H1 (cell line): ENCODE data around the gene PTBP1. TPM values are rescaled to one million over a fixed set of nuclear protein-coding genes. Genes with fewer than 3 reads are reported as not detected.
A peak's percentile ranks its signal among the peaks of the same experiment; 100 is the strongest.

Experiments used
- CTCF ChIA-PET: fragments of 300-600 bp; sonication (Branson Sonifier 250); formaldehyde crosslinking; loops from one replicate; lab custom pipeline; 2021; ENCODE audit not compliant: partially characterized antibody; lab: Charles Lee
- POLR2A ChIA-PET: fragments of 300-600 bp; sonication (Branson Sonifier 250); formaldehyde crosslinking; loops from one replicate; lab custom pipeline; 2021; ENCODE audit warnings: inconsistent platforms; ENCODE audit not compliant: partially characterized antibody; lab: Charles Lee
- DNase-seq, 2 experiments: peaks; one replicate each; pipeline versions ENCODE4 v3.0.0 to v3.0.0-alpha.2; 2010 to 2022; ENCODE audit warnings: low spot score in 2 of 2, low read depth in 1 of 2, mixed read lengths in 1 of 2
- FAIRE-seq: peaks from 2 replicates; lab custom pipeline; 2011; peaks lifted over from hg19 to GRCh38; lab: Jason Lieb, UNC
- H2AFZ ChIP-seq: 2 replicates; pipeline ENCODE4 v1.8.1; 2012; ENCODE audit warnings: low read length, inconsistent platforms
- H2AK5ac ChIP-seq: 2 replicates; pipeline ENCODE4 v1.6.1; 2013; ENCODE audit warnings: low read depth, low read length
- H2BK120ac ChIP-seq: replicated peaks from 2 replicates; pipeline ENCODE3; 2013; ENCODE audit warnings: low read depth, low read length, inconsistent platforms
- H2BK12ac ChIP-seq: 2 replicates; pipeline ENCODE4 v1.6.1; 2013; ENCODE audit warnings: low read depth, low read length
- H2BK15ac ChIP-seq: 2 replicates; pipeline ENCODE4 v1.6.1; 2013; ENCODE audit warnings: low read length
- H2BK20ac ChIP-seq: 2 replicates; pipeline ENCODE4 v1.6.1; 2013; ENCODE audit warnings: low read length
- H2BK5ac ChIP-seq: 2 replicates; pipeline ENCODE4 v1.6.1; 2013; ENCODE audit warnings: low read depth, low read length
- H3K14ac ChIP-seq: 2 replicates; pipeline ENCODE4 v1.6.1; 2013; ENCODE audit warnings: inconsistent platforms; ENCODE audit not compliant: insufficient read length
- H3K18ac ChIP-seq: 2 replicates; pipeline ENCODE4 v1.6.1; 2013; ENCODE audit warnings: low read length; ENCODE audit errors: extremely low read depth
- H3K23ac ChIP-seq: 2 replicates; pipeline ENCODE4 v1.6.1; 2013; ENCODE audit warnings: inconsistent platforms; ENCODE audit not compliant: insufficient read length
- H3K23me2 ChIP-seq: 2 replicates; pipeline ENCODE4 v1.6.1; 2013; ENCODE audit warnings: low read depth, low read length
- H3K27ac ChIP-seq: 2 replicates; pipeline ENCODE4 v1.6.1; 2011; ENCODE audit warnings: low read depth, low read length, inconsistent platforms
- H3K27me3 ChIP-seq, 4 experiments: replicated peaks in 1 of 4; 1 replicate in 1 of 4; 2 replicates in 3 of 4; pipeline versions ENCODE4 v1.6.1 to v1.8.1; 2011 to 2013; ENCODE audit warnings: low read length in 3 of 4, mild to moderate bottlenecking in 3 of 4, inconsistent platforms in 2 of 4, mixed read lengths in 2 of 4, moderate library complexity in 1 of 4; ENCODE audit not compliant: control insufficient read depth in 3 of 4, insufficient read depth in 3 of 4; ENCODE audit errors: extremely low read depth in 1 of 4
- H3K36me3 ChIP-seq, 4 experiments: 2 replicates each; pipeline versions ENCODE4 v1.6.1 to v1.8.1; 2011 to 2013; ENCODE audit warnings: mild to moderate bottlenecking in 4 of 4, low read length in 3 of 4, moderate library complexity in 2 of 4, control low read depth in 1 of 4, inconsistent platforms in 1 of 4; ENCODE audit not compliant: insufficient read depth in 4 of 4, control insufficient read depth in 2 of 4
- H3K4ac ChIP-seq: replicated peaks from 2 replicates; pipeline ENCODE3; 2013; ENCODE audit warnings: low read length, low read depth, mixed read lengths, inconsistent platforms; ENCODE audit not compliant: insufficient read length
- H3K4me1 ChIP-seq, 4 experiments: replicated peaks in 1 of 4; 1 replicate in 1 of 4; 2 replicates in 3 of 4; pipeline versions ENCODE4 v1.6.1 to v1.8.1; 2011 to 2013; ENCODE audit warnings: low read length in 3 of 4, inconsistent platforms in 2 of 4, mixed read lengths in 1 of 4; ENCODE audit not compliant: insufficient read depth in 4 of 4, control insufficient read depth in 3 of 4
- H3K4me2 ChIP-seq, 2 experiments: 2 replicates each; pipeline versions ENCODE4 v1.6.1 to v1.8.1; 2011 to 2013; ENCODE audit warnings: low read depth in 2 of 2, low read length in 2 of 2, control low read depth in 1 of 2, inconsistent platforms in 1 of 2, mild to moderate bottlenecking in 1 of 2; ENCODE audit not compliant: insufficient read depth in 1 of 2
- H3K4me3 ChIP-seq, 4 experiments: fragments of 200-600, 300-600 bp in 1 of 4; sonication (generic), shearing (Covaris generic), sonication (Bioruptor Twin) in 1 of 4; 2 replicates each; pipeline versions ENCODE4 v1.5.1 to v1.8.1; 2011 to 2016; ENCODE audit warnings: low read length in 4 of 4, low read depth in 3 of 4, control low read depth in 2 of 4, inconsistent platforms in 2 of 4, mild to moderate bottlenecking in 2 of 4, mixed read lengths in 1 of 4, moderate library complexity in 1 of 4; ENCODE audit not compliant: insufficient read depth in 2 of 4; ENCODE audit errors: extremely low read depth in 1 of 4
- H3K56ac ChIP-seq: replicated peaks from 2 replicates; pipeline ENCODE3; 2013; ENCODE audit warnings: low read depth, mild to moderate bottlenecking, mixed read lengths, low read length, inconsistent platforms; ENCODE audit not compliant: insufficient read length
- H3K79me1 ChIP-seq: 2 replicates; pipeline ENCODE4 v1.6.1; 2013; ENCODE audit warnings: low read depth, low read length, control low read depth
- H3K79me2 ChIP-seq, 2 experiments: 2 replicates each; pipeline versions ENCODE4 v1.6.1 to v1.8.1; 2012 to 2013; ENCODE audit warnings: low read length in 2 of 2, mild to moderate bottlenecking in 2 of 2, inconsistent platforms in 1 of 2; ENCODE audit not compliant: insufficient read depth in 2 of 2, control insufficient read depth in 1 of 2
- H3K9ac ChIP-seq, 4 experiments: replicated peaks in 1 of 4; 1 replicate in 1 of 4; 2 replicates in 3 of 4; pipeline versions ENCODE4 v1.6.1 to v1.8.1; 2011 to 2013; ENCODE audit warnings: low read depth in 3 of 4, low read length in 3 of 4, control low read depth in 2 of 4, mild to moderate bottlenecking in 2 of 4, moderate library complexity in 2 of 4, inconsistent platforms in 1 of 4; ENCODE audit errors: extremely low read depth in 1 of 4
- H3K9me3 ChIP-seq, 2 experiments: 2 replicates each; pipeline versions ENCODE4 v1.6.1 to v1.8.1; 2012 to 2013; ENCODE audit warnings: mild to moderate bottlenecking in 2 of 2, moderate library complexity in 2 of 2, control low read depth in 1 of 2, inconsistent platforms in 1 of 2, low read depth in 1 of 2, low read length in 1 of 2, mixed read lengths in 1 of 2; ENCODE audit not compliant: insufficient read depth in 2 of 2
- H4K20me1 ChIP-seq, 2 experiments: replicated peaks in 1 of 2; 2 replicates each; pipeline versions ENCODE3 to v1.8.1; 2011 to 2013; ENCODE audit warnings: inconsistent platforms in 2 of 2, low read length in 2 of 2, mild to moderate bottlenecking in 1 of 2; ENCODE audit not compliant: insufficient read depth in 2 of 2, control insufficient read depth in 1 of 2
- H4K5ac ChIP-seq: 2 replicates; pipeline ENCODE4 v1.6.1; 2013; ENCODE audit warnings: low read length, low read depth, mixed read lengths, inconsistent platforms; ENCODE audit not compliant: insufficient read length
- H4K8ac ChIP-seq: 2 replicates; pipeline ENCODE4 v1.8.0; 2013; ENCODE audit warnings: mild to moderate bottlenecking, moderate library complexity, low read length, inconsistent platforms; ENCODE audit not compliant: insufficient read depth; ENCODE audit errors: extremely low read depth
- H4K91ac ChIP-seq: replicated peaks from 2 replicates; pipeline ENCODE3; 2013; ENCODE audit warnings: low read length, mixed read lengths, inconsistent platforms; ENCODE audit not compliant: insufficient read length
- ATF3 ChIP-seq: IDR thresholded peaks from 2 replicates; pipeline ENCODE4 v1.6.1; 2011; ENCODE audit warnings: low read depth, mild to moderate bottlenecking, low read length; ENCODE audit not compliant: insufficient read depth
- CREB1 ChIP-seq: IDR thresholded peaks from 2 replicates; pipeline ENCODE4 v1.6.1; 2012; ENCODE audit warnings: inconsistent platforms
- HDAC6 ChIP-seq: IDR thresholded peaks from one replicate; pipeline ENCODE4 v1.7.1; 2012; ENCODE audit warnings: low read depth, mild to moderate bottlenecking, inconsistent platforms, low read length, moderate library complexity
- KDM1A ChIP-seq: fragments of 200-600, 300-600 bp; sonication (generic); IDR thresholded peaks from 2 replicates; pipeline ENCODE4 v1.7.1; 2016; ENCODE audit warnings: mild to moderate bottlenecking, low read length, borderline replicate concordance
- POLR2AphosphoS5 ChIP-seq: IDR thresholded peaks from 2 replicates; pipeline ENCODE4 v1.6.1; 2011; ENCODE audit warnings: low read depth, low read length
- TBP ChIP-seq: IDR thresholded peaks from 2 replicates; pipeline ENCODE4 v1.6.1; 2011; ENCODE audit warnings: low read depth, low read length, improper control_type of control experiment
- WGBS, 2 experiments: shearing (Covaris generic) in 1 of 2; methylation state at CpG; one replicate each; pipeline versions ENCODE4 v1.1.6 to v1.1.7; 2013 to 2015; ENCODE audit warnings: low lambda C conversion rate in 2 of 2, mixed read lengths in 2 of 2, inconsistent platforms in 1 of 2, low coverage in 1 of 2, missing lambda C conversion rate in 1 of 2; ENCODE audit not compliant: insufficient replicate concordance in 2 of 2, insufficient coverage in 1 of 2, insufficient read length in 1 of 2; ENCODE audit errors: extremely low coverage in 1 of 2, missing lambda C conversion rate in 1 of 2; 5-methylcytosine and 5-hydroxymethylcytosine counted together
- polyA plus RNA-seq, 7 experiments: library from polyadenylated mRNA; depleted of rRNA in 3 of 7; stranded (reverse) in 5 of 7; unstranded in 2 of 7; fragments of >200 nt in 5 of 7; fragments of 200-250 nt in 2 of 7; gene quantifications; 1 replicate in 5 of 7; 2 replicates in 1 of 7; 4 replicates in 1 of 7; pipeline versions ENCODE4 v1.2.1 to v1.2.3, GENCODE V29; 2011 to 2013; ENCODE audit warnings: missing spikeins in 2 of 7, mixed read lengths in 2 of 7
- total RNA-seq: library from RNA; stranded (reverse); fragmentation: NEBNext Ultra II Directional; extraction: Animal tissue kit (Norgen Biotek cat#: 25700); gene quantifications from 2 replicates; pipeline ENCODE4 v1.2.1, GENCODE V29; 2021
- TF ChIP-seq, protein P1 (sequence below): IDR thresholded peaks from 2 replicates; pipeline ENCODE4 v1.6.1; 2012; ENCODE audit warnings: inconsistent platforms

The PTBP1 gene
- total and polyA plus RNA-seq, 2 of the 8 experiments (the other 6 are each of a cell fraction or from before 2014, with no cell fraction given) = 528 to 888 TPM

- Histone ChIP-seq H3K23me2 (no peaks in the 10 kb centered on the region), H2BK15ac (no peak overlapping the region), H4K91ac (peak overlapping the region; percentile 94), H3K27me3 (no peaks in the 10 kb centered on the region), H2BK120ac (no peak overlapping the region), H2BK5ac (peak overlapping the region; percentile 84; the same call in 1 of the 2 replicates), H4K5ac (peak overlapping the region; percentile 45), H3K4me1 (peaks cover 0 to 33% (median 16%) of the 10 kb centered on the region in 4 experiments; a peak in 6 of 7 replicates), H3K4ac (no peak overlapping the region), H3K36me3 (no peaks in the 10 kb centered on the region), H3K9me3 (no peaks in the 10 kb centered on the region), H2BK12ac (peak overlapping the region; percentile 84; the same call in 1 of the 2 replicates), H2BK20ac (no peak overlapping the region), H3K4me2 (0 out of 4 replicates have a peak overlapping the region, but pooled peaks of 1 of the 2 experiments have one; percentile 56), H3K4me3 (no peak overlapping the region), H3K23ac (no peak overlapping the region), H4K20me1 (no peaks in the 10 kb centered on the region), H3K14ac (no peak overlapping the region), H3K79me1 (no peaks in the 10 kb centered on the region; the same call in 1 of the 2 replicates), H3K56ac (no peak overlapping the region), H3K79me2 (peaks cover 0 to 2% of the 10 kb centered on the region in 2 experiments; a peak in 2 of 4 replicates), H4K8ac (peak overlapping the region; percentile 80; the same call in 1 of the 2 replicates), H2AK5ac (0 out of 2 replicates have a peak overlapping the region, but pooled peaks have one; percentile 32), H3K18ac (no peak overlapping the region; the same call in 1 of the 2 replicates), H3K27ac (no peak overlapping the region), H2AFZ (no peak overlapping the region), H3K9ac (no peak overlapping the region)
- POLR2A ChIA-PET = interaction anchor here (1.2 to 5.8 kb wide), 4 partner anchors 12 to 25 kb away, joined by 4 to 85 read pairs (median 10); partner anchors contain the start of gene PTBP1
- no peak for FAIRE-seq
- DNase-seq = no peak
- TF ChIP-seq, protein P1, sequence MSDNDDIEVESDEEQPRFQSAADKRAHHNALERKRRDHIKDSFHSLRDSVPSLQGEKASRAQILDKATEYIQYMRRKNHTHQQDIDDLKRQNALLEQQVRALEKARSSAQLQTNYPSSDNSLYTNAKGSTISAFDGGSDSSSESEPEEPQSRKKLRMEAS = no peak
- TF ChIP-seq POLR2AphosphoS5 (no peak), HDAC6 (no peak), CREB1 (no peak), KDM1A (no peak), TBP (no peak), ATF3 (no peak)
- 76% methylated on average over 11 of the region's 11 CpGs; no CpG with 5 or more reads in 1 of the 2 experiments for WGBS, 2 experiments
- CTCF ChIA-PET = interaction anchor here (0.5 to 5.2 kb wide), 3 partner anchors 10 to 19 kb away, joined by 3 to 23 read pairs (median 10); no protein-coding TSS in a partner anchor
Observed at GRCh38 chr19:788686-788982, 8.6 kb upstream of the PTBP1 start.
